GM18951 (cell line): Measurements from ENCODE around the gene CYSRT1.

Source experiments
- POLR2A ChIP-seq: IDR thresholded peaks from 4 replicates; pipeline ENCODE4 v1.6.1; 2011; ENCODE audit warnings: mild to moderate bottlenecking; ENCODE audit not compliant: insufficient read length, insufficient read depth; ENCODE audit errors: extremely low read depth
- in situ Hi-C: fragments of 300-500 bp; cut with MboI; formaldehyde crosslinking; loops from one replicate; pipeline ENCODE4 v1.12.0; 2022; ENCODE audit warnings: low sequenced_read_pairs, mixed read lengths, inconsistent platforms; ENCODE audit not compliant: unreplicated experiment

The CYSRT1 gene

DNA sequence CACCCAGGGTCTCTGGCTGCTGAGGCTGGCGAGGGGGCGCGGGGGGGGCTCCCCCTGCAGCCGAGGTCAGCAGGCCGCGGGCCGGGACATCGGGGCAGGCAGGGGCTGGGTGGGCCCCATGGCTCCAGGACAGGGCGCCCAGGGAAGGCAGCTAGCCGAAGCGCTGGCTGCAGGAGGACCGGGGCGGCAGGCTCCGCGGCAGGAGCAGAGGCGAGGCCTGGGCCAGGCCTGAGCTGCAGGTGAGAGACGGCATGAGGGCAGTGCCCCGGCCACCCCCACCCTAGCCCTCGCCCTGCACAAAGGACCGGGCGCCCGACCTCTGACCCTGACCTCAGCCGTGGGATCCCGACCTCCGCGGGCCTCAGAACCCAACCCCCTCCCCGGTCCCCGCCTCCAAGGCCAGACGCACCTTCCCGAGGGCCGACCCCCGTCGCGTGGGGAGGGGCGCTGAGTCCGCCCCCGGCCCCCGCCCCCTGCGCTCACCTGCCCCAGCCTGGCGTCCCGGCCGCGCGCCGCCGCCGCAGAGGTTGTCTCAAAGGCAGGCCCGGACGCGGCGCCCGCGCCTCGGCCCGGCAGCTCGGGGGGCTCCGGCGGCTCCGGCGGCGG is 3.4 kb upstream of the CYSRT1 start:
- in situ Hi-C loops = loop anchor here (10.0 kb wide), 1 partner anchor 97 kb away; no protein-coding TSS in a partner anchor
- TF ChIP-seq POLR2A = no peak

DNA sequence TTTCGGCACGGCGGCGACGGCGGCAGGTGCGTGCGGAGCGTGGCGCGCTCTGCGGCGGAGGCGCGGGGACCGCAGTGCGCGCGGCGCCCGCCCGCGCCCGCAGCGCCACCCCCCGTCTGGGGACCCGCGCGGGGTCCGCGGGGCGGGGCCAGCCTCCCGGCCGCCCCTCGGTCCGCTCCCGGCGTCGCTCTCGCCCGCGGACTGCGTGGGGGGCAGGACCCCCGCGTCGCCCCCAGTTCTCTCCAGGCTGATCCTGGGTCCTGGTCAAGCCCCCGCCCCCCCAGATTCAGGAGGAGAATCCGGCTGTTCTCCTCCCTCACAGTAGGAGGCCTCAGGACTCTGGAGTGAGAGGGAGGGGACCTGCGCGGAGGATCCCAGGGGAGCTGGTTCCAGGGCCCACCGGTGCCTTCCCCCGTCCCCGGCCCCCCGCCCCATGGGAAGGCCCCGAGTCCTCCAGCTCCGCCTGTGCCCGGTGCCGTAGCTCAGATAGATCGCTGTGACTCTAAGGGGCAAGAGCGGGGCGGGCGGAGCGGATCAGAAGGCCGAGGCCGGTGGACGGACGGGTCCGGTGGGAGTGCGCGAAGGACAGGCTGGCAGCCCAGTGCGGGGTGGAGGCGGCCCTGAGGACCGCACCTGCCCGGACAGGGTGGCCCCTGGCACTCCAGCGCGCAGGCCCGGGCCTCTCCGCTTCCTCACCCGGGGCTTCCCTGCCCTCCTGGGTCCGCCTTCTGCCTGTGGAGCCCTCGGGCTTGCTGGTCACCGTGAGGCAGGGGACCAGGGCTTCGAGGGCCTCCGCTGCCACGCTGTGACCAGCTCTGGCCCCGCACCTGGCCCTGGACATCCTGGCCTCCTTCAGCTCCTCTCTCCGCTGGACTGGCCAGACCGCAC is 2.5 kb upstream of the CYSRT1 start, which contains the start of gene RNF208:
RNF208 (minus strand) TSS at position 51 of the 888 bp plus-strand sequence. CDS start 1,028 bp downstream, outside the sequence.
- peak; percentile 25 for TF ChIP-seq POLR2A
- in situ Hi-C loops = loop anchor here (10.0 kb wide), 1 partner anchor 98 kb away; no protein-coding TSS in a partner anchor

DNA sequence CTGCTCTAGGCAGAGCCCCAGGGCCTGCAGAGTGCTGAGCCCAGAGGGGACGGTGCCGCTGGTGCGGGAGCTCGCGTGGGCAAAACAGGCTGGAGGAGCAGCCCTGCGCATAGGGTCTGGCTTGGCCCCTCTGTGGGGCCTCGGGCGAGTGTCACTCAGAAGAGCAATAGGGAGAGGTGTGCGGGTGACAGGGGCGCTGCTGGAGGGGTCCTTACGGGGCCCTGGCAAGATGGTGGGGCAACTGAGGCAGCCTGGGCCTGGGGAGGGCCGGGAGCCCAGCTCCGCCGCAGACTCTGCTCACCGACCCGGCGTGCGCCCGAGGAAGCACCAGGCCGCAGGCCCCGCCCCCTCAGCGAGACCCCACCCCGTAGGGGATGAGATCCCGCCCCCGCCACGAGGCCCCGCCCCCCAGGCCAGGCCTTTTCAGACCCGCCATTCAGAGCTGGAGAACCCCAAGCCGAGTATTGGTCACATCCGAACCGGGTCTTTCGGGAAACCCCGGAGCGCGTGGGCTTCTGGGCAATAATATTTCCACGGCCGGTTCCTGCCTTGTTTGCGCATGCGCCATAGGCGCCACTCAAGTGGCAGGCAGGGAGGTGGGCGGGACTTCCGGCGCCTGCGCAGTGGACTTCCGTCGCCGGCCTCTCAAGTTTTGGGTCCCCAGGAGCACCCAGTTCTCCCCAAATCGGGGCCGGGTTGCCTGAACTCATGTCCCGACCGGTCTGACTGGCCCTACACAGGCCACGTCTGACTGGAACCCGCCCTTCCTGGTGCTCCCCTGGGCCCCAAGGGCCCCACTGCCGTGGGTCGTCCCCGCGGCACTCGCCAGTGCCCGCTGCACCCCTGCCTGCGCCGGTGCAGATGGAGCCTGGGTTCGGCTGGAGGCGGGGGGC is 1.6 kb upstream of the CYSRT1 start:
- in situ Hi-C loops = loop anchor here (10.0 kb wide), 1 partner anchor 99 kb away; no protein-coding TSS in a partner anchor
- peak; percentile 86 for TF ChIP-seq POLR2A

DNA sequence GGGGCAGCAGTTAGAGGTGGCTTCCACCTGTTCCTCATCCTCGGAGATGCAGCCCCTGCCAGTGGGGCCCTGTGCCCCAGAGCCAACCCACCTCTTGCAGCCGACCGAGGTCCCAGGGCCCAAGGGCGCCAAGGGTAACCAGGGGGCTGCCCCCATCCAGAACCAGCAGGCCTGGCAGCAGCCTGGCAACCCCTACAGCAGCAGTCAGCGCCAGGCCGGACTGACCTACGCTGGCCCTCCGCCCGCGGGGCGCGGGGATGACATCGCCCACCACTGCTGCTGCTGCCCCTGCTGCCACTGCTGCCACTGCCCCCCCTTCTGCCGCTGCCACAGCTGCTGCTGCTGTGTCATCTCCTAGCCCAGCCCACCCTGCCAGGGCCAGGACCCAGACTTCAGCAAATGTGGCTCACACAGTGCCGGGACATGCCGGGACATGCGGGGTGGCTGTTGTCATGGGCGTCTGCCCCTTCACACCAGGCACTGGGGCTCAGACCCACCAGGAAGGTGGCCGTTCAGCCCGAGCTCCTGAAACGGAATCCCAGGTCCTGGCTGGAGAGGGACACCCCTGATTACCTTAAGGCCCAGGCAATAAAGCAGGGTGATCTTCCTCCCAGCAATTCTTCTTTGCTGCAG is 841 bp downstream of the CYSRT1 start:
- in situ Hi-C loops = loop anchor here (10.0 kb wide), 1 partner anchor 101 kb away; no protein-coding TSS in a partner anchor
- no peak for TF ChIP-seq POLR2A

DNA sequence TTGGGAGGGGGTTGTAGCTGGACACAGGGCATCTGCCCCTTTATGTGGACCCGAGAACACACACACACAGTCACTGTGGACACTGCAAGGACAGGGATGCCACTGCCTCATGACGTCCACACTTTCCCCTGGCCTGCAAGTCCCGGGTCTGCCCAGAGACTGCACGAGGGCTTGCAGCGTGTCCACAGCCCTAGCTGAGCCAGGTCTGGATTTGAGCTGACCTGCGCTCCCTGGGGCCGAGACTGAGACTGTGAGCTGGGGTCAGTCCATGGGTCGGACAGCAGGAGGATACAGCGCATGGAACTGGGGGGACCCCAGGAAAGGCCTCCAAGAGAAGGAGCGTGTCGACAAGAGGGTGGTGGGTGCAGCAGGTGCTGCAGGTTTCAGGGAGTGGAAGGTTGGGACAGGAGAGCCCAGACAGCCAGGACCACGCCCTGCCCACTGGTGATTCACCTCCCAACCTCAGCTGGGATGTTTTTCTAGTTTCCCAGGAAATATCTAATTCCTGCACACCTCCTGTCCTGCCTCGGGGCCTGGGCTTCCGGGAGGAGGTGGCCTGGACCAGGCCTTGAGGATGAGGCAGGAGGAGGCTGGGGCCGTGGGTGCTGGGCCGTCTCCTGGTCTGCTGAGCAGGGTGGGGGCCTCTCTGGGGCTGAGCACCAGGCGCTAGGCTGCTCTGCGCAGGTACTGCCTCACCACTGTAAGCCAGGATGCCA is 1.5 kb downstream of the CYSRT1 start:
- in situ Hi-C loops = loop anchor here (10.0 kb wide), 1 partner anchor 102 kb away; no protein-coding TSS in a partner anchor
- TF ChIP-seq POLR2A = no peak

DNA sequence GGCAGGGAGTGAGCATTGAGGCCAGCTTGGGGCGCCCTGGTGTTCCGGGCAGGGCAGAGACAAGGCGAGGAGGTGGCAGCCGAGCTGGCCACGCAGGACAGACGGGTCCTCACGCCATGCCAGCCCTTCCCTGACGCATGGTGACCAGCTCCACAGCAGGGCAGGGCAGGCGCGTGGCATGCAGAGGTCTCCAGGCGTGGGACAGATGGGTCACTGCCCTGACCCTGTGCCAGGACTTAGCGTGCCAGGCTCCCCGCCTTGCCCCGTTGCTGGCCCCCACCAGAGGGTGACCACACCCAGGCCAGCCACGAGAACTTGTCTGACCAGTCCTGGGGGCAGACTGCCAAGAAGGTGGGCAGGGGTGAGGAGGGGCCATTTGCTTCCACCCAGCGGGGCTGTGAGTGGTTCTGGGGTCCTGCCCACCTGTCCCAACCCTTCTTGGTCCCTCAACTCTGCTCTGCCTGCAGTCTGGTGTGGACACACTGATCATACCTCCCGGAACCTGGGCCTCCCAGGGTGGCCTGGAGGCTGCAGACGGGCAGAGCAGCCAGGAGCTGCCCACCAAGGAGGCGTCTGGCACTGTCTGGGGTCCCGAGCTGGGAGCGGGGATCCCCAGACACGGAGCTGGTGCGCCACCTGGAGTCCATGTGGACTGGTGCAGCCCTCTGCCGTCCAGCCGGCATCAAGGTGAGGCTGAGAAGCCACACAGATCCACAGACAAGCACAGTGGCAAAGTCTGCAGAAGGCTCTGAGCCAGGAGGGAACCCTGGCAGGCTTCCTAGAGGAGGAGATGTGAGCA is 2.3 kb downstream of the CYSRT1 start, which contains the start of gene RNF224:
RNF224 (plus strand) TSS at position 449 of the 799 bp plus-strand sequence. CDS start 834 bp downstream, outside the sequence.
- in situ Hi-C loops = loop anchor here (10.0 kb wide), 1 partner anchor 102 kb away; no protein-coding TSS in a partner anchor
- no peak for TF ChIP-seq POLR2A

DNA sequence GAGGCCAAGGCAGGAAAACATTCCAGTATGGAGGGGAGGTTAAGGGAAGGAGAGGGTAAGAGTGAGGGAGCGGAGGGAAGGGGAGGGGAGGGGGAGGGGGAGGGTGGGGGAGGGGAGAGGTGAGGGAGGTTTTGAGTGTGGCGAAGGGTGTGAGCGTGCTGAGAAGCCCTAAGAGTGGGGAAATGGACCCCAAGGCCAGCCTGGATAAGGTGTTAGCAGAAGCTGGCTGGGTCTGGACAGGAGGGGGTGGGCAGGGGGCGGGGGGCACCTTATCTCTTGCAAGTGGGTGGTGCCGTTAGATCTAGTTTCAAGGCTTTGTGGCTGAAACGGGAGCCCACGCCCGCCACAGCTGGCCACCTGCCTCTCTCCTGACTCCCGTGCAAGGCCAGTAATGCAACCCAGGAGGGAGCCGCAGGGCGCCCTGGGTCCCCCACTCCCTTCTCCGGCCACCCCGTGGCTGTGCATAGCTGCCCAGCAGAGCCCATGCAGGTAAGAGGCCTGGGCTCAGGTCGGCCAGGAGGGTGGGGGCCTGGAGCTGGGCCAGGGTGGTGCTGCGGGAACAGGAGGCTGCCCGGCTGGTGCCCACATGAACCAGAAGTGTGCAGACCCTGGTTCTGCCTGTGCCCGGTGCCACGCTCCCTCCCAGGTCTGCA is 3.0 kb downstream of the CYSRT1 start:
- no peak for TF ChIP-seq POLR2A
- in situ Hi-C loops = loop anchor here (10.0 kb wide), 1 partner anchor 103 kb away; no protein-coding TSS in a partner anchor

DNA sequence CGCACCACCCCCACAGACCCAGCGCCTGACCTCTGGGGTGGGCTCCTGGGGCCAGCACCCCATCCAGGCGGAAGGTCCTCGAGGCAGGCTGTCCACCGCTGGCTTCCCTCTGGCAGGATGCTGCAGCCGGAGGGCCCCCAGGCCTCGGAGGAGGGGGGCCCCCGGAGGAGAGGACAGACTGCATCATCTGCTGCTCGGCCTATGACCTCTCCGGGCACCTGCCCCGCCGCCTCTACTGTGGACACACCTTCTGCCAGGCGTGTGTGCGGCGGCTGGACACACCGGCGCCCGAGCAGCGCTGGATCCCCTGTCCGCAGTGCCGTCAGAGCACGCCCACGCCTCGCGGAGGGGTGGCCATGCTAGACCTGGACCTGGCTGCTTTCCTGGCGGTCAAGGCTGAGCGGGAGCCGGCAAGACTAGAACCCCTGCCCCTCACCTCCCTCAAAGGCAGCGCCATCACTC is 3.6 kb downstream of the CYSRT1 start:
- in situ Hi-C loops = loop anchor here (10.0 kb wide), 1 partner anchor 104 kb away; no protein-coding TSS in a partner anchor
- no peak for TF ChIP-seq POLR2A

DNA sequence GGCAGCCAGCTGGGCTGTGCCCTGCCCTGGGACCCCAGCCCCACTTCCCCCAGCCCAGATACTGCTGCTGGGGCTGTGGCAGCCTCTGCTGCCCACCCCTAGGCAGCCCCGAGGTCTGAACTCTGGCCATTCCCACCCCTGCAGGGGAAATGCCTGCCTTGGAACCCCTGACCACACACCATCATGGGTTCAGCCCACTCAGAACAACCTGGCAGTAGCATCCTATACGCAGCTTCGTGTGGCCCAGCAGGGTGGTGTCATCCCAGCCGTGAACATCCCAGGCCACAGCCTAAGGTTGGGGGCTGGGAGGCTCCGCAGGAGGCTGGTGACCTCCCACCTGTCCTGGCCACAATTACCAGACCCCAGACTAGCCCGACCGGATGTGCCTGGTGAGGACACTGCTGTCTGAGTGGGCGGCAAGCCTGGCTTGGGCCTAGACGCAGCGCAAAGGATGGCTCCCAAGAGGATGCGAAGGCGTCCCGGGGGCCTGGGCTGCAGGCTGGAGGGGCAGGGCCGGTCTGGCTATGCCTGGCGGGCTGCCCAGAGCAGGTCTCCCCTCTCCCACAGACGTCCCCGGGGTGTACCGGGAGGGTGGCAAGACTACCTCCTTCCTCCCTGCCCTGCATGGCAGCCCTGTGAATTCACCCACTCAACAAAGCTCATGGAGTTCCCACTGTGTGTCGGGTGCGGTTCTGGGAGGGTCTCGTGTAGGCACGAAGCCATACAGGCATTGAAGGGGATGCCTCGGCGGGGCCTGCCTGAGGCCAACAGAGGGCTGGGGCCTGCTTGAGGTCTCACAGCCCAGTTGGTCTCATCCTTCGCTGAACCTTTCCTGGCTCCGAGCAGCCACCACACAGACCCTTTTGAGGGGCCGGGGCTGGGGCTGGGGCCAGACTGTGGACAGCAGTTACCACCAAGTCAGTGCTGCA is 4.3 kb downstream of the CYSRT1 start:
- no peak for TF ChIP-seq POLR2A
- in situ Hi-C loops = loop anchor here (10.0 kb wide), 1 partner anchor 104 kb away; no protein-coding TSS in a partner anchor
